ENCODE data around the gene MORN1.

Gene MORN1

DNA sequence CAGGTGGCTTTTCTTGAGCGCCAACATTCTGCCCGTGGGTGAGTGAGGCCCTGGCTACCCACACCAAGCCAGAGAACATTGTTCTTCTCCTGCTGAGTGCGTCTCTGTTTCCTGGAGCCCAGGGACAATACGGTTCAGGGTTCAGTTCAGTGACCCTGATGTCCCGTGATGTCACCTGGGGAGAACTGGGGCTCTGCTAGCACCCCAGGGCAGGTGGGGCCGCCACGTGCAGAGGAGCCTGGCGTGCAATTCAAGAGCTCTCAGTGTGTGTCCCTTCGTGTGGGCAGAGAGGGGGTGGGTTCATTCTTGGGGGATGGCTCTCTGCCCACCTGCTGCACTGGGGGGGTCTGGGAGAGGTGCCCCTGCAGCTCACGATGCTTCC is 39.2 kb upstream of the MORN1 start:
- H3K4me3 ChIP-seq (ENCODE audit: low read depth, low read length): no peak overlapping the region
- TF ChIP-seq, protein P1, sequence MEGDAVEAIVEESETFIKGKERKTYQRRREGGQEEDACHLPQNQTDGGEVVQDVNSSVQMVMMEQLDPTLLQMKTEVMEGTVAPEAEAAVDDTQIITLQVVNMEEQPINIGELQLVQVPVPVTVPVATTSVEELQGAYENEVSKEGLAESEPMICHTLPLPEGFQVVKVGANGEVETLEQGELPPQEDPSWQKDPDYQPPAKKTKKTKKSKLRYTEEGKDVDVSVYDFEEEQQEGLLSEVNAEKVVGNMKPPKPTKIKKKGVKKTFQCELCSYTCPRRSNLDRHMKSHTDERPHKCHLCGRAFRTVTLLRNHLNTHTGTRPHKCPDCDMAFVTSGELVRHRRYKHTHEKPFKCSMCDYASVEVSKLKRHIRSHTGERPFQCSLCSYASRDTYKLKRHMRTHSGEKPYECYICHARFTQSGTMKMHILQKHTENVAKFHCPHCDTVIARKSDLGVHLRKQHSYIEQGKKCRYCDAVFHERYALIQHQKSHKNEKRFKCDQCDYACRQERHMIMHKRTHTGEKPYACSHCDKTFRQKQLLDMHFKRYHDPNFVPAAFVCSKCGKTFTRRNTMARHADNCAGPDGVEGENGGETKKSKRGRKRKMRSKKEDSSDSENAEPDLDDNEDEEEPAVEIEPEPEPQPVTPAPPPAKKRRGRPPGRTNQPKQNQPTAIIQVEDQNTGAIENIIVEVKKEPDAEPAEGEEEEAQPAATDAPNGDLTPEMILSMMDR (IDR thresholded peaks at IDR 0.05; ENCODE audit: low read depth, low read length): no peak

DNA sequence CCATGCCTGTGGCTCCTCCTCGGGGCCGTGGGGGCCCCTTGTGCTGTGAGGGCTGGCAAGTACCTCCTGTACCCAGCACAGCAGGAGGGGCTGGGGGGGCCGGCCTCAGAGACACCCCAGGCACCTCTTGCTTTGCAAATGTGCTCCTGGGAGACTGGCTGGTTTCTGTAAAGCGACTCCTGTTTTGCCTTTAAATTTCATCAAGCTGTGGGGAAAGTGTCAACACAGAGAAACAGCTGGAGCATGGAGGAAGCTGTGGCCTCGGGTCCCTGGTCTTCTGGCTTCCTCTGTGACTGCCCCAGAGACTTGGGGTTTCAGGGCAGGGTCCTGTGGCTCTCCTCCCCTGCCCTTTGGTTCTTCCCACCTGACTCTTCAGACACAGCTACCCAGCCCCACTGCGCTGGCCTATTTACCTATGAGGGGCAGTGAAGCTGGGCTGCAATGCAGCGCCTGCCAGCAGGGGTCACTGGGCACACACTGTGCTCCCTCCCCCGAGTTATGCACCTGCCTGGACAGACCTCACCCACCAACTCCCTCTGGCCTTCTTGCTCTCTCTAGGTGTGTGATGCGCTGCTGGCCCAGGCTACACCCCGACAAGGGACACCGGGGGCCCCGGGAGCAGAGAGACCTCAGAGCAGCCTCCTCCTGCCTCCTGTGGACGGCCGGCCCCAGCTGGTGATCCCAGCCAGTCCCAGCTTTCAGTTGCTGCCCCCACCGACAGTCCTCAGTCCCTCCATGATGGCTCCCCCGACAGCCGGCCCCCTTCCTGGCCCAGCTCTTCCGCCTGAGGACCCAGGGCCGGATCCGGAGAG is 38.6 kb upstream of the MORN1 start:
- TF ChIP-seq, protein P1 (IDR thresholded peaks at IDR 0.05; ENCODE audit: low read depth, low read length): peak; percentile 53
- H3K4me3 ChIP-seq (ENCODE audit: low read depth, low read length): no peak overlapping the region

DNA sequence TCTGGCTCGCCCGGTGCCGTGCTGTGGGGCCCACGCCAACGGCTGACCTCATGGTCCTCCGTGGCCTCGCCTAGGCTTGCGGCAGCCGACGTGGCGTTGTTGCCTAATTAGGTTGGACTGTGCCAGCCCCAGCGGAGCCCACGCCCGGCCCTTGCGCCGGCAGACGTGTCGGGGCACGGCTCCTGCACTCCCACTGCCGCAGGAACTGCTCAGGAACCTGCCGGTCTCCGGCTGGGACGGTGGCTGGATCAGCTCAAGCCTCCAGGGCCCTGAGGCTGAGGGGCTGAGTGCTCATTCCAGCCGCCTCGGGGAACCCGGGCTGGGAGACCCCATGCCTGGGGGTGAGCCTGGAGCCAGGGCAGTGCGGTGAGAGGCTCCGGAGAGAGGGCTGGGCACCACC is 37.1 kb upstream of the MORN1 start:
- TF ChIP-seq, protein P1 (IDR thresholded peaks at IDR 0.05; ENCODE audit: low read depth, low read length): no peak

DNA sequence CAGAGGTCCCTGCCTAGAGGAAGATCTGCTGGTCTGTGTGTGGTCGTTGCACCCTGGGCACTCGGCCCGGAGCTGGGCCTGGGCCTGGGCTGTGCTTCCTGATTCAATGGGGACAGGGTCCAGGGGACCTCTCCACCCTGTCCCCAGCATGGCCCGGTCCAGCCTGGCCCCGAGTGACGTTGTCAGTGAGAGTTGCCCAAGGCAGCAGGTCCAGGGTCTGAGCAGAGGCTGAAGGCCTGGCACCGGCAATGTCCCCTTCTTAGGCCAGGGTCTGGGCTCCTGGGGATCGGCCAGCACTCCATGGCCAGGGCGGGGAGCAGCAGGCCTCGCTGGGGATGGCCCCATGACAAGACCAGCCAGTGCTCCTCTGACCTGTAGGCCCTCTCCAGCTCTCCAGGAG is 36.6 kb upstream of the MORN1 start:
- H3K4me3 ChIP-seq (ENCODE audit: low read depth, low read length): no peak overlapping the region
- TF ChIP-seq, protein P1 (IDR thresholded peaks at IDR 0.05; ENCODE audit: low read depth, low read length): no peak

More for the DNA sequence above, 37.1 kb upstream of the MORN1 start:
- no peak overlapping the region for H3K4me3 ChIP-seq (ENCODE audit: low read depth, low read length)

DNA sequence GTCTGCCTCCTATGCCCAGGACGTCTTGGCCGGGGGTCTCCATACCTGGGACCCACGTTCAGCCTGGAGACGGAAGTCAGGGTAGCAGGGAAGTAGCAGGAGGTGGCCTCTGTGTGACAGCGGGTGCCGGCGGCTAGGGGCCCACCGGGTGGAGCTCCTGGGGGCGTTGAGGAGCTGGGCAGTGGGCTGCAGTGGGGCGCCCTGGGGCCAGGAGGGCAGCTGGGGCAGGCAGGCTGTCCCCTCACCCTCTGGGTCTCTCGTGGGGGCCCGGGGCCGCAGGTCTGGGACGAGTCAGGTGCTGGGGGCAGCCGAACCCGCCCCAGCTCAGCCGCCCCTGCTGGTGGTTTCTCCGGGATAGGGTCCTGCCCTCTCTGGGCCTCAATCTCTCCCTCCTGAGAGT is 35.7 kb upstream of the MORN1 start:
- TF ChIP-seq, protein P1 (IDR thresholded peaks at IDR 0.05; ENCODE audit: low read depth, low read length): no peak

DNA sequence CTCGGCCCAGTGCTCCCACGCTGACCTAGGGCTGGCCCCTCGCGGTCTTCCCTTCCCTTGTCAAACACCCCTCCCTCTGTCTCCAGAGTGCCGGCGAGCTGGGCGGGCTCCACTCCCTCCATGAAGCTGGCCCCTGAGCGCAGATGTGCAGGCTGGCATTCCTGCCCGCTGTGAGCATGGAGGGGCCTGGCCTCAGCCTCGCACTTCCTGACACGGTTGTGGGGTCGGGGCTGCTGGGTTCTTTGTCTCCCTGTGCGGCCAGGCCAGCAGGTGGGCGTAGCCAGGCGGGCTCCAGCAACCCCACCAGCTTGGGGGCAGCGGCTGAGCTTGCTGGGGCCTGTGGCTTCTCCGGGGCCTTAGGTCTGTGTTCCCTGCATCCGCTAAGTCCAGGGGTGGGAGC is 35.2 kb upstream of the MORN1 start:
- no peak overlapping the region for H3K4me3 ChIP-seq (ENCODE audit: low read depth, low read length)
- TF ChIP-seq, protein P1 (IDR thresholded peaks at IDR 0.05; ENCODE audit: low read depth, low read length): no peak

More for the DNA sequence above, 35.7 kb upstream of the MORN1 start:
- H3K4me3 ChIP-seq (ENCODE audit: low read depth, low read length): no peak overlapping the region

DNA sequence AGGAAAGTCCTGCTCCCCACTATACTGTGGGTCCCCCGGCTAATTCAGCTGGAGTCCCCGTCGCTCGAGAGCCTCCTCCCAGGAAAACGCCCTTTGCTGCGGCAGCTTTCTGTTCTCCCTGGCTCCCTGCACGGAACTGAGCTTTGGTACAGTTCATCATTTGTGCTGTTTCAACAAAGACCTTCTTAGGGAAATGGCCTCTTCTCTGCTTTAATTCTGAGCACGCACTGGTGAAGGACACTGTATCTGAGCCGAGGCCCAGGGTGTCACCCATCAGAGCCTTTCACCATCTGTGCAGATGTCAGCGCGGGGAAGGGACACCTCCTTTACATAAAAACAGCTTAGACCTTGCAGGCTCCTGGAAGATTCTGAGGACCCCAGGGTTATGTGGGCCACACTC is 34.5 kb upstream of the MORN1 start:
- no peak overlapping the region for H3K4me3 ChIP-seq (ENCODE audit: low read depth, low read length)
- TF ChIP-seq, protein P1 (IDR thresholded peaks at IDR 0.05; ENCODE audit: low read depth, low read length): no peak
